B cell (primary cell): ENCODE data around the gene CHCHD1.

Source experiments
- CTCF ChIP-seq: fragments of 200-600 bp; IDR thresholded peaks from one replicate; pipeline ENCODE4 v1.8.0; 2022; ENCODE audit warnings: antibody characterized with exemption, mild to moderate bottlenecking
- EZH2 ChIP-seq: IDR thresholded peaks from 2 replicates; pipeline ENCODE4 v1.6.1; 2012; ENCODE audit warnings: borderline replicate concordance, low read depth, mild to moderate bottlenecking, moderate library complexity, low read length; ENCODE audit not compliant: insufficient read depth, poor library complexity, severe bottlenecking

GRCh38 chr10:73819513-73820093 is 37.8 kb downstream of the CHCHD1 start:
- TF ChIP-seq CTCF: no peak
- no peak for TF ChIP-seq EZH2
